K562 (cell line): ENCODE measurements around the gene WIPF2. TPM values are rescaled to one million over a fixed set of nuclear protein-coding genes. Genes with fewer than 3 reads are reported as not detected.
A peak's percentile ranks its signal among the peaks of the same experiment; 100 is the strongest.

ENCODE experiments used
- ATAC-seq: fragments of 200-7000 bp; cut with Tn5 transposase; 3 replicates; pipeline ENCODE4 v1.9.1; 2020; ENCODE audit warnings: moderate library complexity
- BruUV-seq: library from RNA; stranded (reverse); fragments of 400-500 nt; replicated peaks from 2 replicates; lab custom pipeline; 2021; lab: Mats Ljungman, UMichigan
- CTCF ChIA-PET: fragments of 300-600 bp; formaldehyde crosslinking; extraction: SDS; loops from one replicate; lab custom pipeline; 2021; ENCODE audit warnings: low intra/inter-chr PET ratio; lab: Yijun Ruan, JAX
- POLR2A ChIA-PET: fragments of 300-600, 350-650 bp; sonication (Branson Sonifier 250); formaldehyde crosslinking; extraction: SDS; loops from one replicate; lab custom pipeline; 2021; ENCODE audit warnings: antibody characterized with exemption, inconsistent platforms; lab: Yijun Ruan, JAX
- DNase-seq, 4 experiments: peaks; one replicate each; pipeline versions ENCODE4 v3.0.0 to v3.0.0-alpha.2; 2011 to 2018; ENCODE audit warnings: low spot score in 3 of 4, mixed read lengths in 3 of 4; ENCODE audit errors: extremely low read depth in 1 of 4
- FAIRE-seq: peaks from 2 replicates; lab custom pipeline; 2011; peaks lifted over from hg19 to GRCh38; lab: Jason Lieb, UNC
- H2AFZ ChIP-seq: 2 replicates; pipeline ENCODE4 v1.6.0; 2011; ENCODE audit warnings: low read depth, low read length, control low read depth, inconsistent platforms
- H3K27ac ChIP-seq: fragments of 200-600 bp; 3 replicates; pipeline ENCODE4 v1.8.0; 2011; ENCODE audit warnings: low read depth, mild to moderate bottlenecking, control low read depth, inconsistent platforms, low read length, moderate library complexity, mixed read lengths; ENCODE audit errors: extremely low read depth
- H3K27me3 ChIP-seq, 2 experiments: fragments of 300-600 bp in 1 of 2; 2 replicates in 1 of 2; 3 replicates in 1 of 2; pipeline versions ENCODE4 v1.6.0 to v1.8.0; 2011; ENCODE audit warnings: inconsistent platforms in 2 of 2, low read length in 2 of 2, mild to moderate bottlenecking in 1 of 2, mixed read lengths in 1 of 2, moderate library complexity in 1 of 2; ENCODE audit not compliant: control insufficient read depth in 2 of 2, insufficient read depth in 2 of 2
- H3K36me3 ChIP-seq: fragments of 300-600 bp; 3 replicates; pipeline ENCODE4 v1.8.0; 2011; ENCODE audit warnings: mild to moderate bottlenecking, low read length, inconsistent platforms; ENCODE audit not compliant: control insufficient read depth, insufficient read depth
- H3K4me1 ChIP-seq, 2 experiments: fragments of 200-600 bp in 1 of 2; replicated peaks in 1 of 2; 2 replicates in 1 of 2; 3 replicates in 1 of 2; pipeline versions ENCODE4 v1.5.1 to v1.8.0; 2011; ENCODE audit warnings: inconsistent platforms in 2 of 2, low read length in 2 of 2, mild to moderate bottlenecking in 1 of 2, mixed read lengths in 1 of 2, moderate library complexity in 1 of 2; ENCODE audit not compliant: control insufficient read depth in 2 of 2, insufficient read depth in 2 of 2
- H3K4me2 ChIP-seq: 2 replicates; pipeline ENCODE4 v1.6.1; 2011; ENCODE audit warnings: low read length, control low read depth, inconsistent platforms, mixed read lengths; ENCODE audit not compliant: insufficient read depth
- H3K4me3 ChIP-seq: fragments of 200-600 bp; sonication (generic), shearing (Covaris generic); 2 replicates; pipeline ENCODE4 v1.5.1; 2016; ENCODE audit warnings: control low read depth, inconsistent platforms
- H3K79me2 ChIP-seq: fragments of 200-600 bp; 3 replicates; pipeline ENCODE4 v1.8.0; 2011; ENCODE audit warnings: low read length, inconsistent platforms; ENCODE audit not compliant: control insufficient read depth, insufficient read depth
- H3K9ac ChIP-seq, 2 experiments: 2 replicates each; pipeline versions ENCODE4 v1.6.0 to v1.6.1; 2011; ENCODE audit warnings: low read depth in 2 of 2, low read length in 2 of 2, control low read depth in 1 of 2, inconsistent platforms in 1 of 2, mild to moderate bottlenecking in 1 of 2, mixed read lengths in 1 of 2; ENCODE audit not compliant: insufficient read depth in 1 of 2
- H3K9me1 ChIP-seq: one replicate; pipeline ENCODE4 v1.6.0; 2011; ENCODE audit warnings: inconsistent platforms, mild to moderate bottlenecking, low read length, moderate library complexity; ENCODE audit not compliant: control insufficient read depth, insufficient read depth
- H3K9me3 ChIP-seq: replicated peaks from 2 replicates; pipeline ENCODE4 v1.5.1; 2011; ENCODE audit warnings: low read depth, low read length, inconsistent platforms; ENCODE audit not compliant: control insufficient read depth, insufficient read depth
- H4K20me1 ChIP-seq: replicated peaks from 2 replicates; pipeline ENCODE4 v1.6.1; 2011; ENCODE audit warnings: low read length, inconsistent platforms, mixed read lengths; ENCODE audit not compliant: control insufficient read depth, insufficient read depth
- ETV5 ChIP-seq: sonication (generic); formaldehyde crosslinking; IDR thresholded peaks from 2 replicates; pipeline ENCODE4 v1.4.0; 2020; ENCODE audit warnings: low read depth, mild to moderate bottlenecking, missing genetic modification reagents
- HEY1 ChIP-seq: fragments of 250-450 bp; sonication (Bioruptor Pico); IDR thresholded peaks from 2 replicates; pipeline ENCODE4 v1.5.0; 2020; ENCODE audit warnings: mild to moderate bottlenecking, moderate library complexity, borderline replicate concordance
- POLR2AphosphoS5 ChIP-seq: IDR thresholded peaks from 2 replicates; pipeline ENCODE4 v1.6.1; 2011; ENCODE audit warnings: mild to moderate bottlenecking, low read depth, low read length, moderate library complexity; ENCODE audit not compliant: control insufficient read depth, insufficient read depth
- RFX1 ChIP-seq: fragments of 450-650 bp; IDR thresholded peaks from 2 replicates; pipeline ENCODE4 v1.6.1; 2016; ENCODE audit warnings: mild to moderate bottlenecking, moderate library complexity
- ZFX ChIP-seq: sonication (generic); formaldehyde crosslinking; IDR thresholded peaks from 2 replicates; pipeline ENCODE4 v1.8.0; 2022; ENCODE audit warnings: mild to moderate bottlenecking, missing genetic modification reagents, moderate library complexity
- ZNF197 ChIP-seq: fragments of 200-800 bp; sonication (Bioruptor generic); IDR thresholded peaks from 2 replicates; pipeline ENCODE4 v1.6.1; 2016; ENCODE audit warnings: low read depth, missing genetic modification characterization, missing compliant biosample characterization
- WGBS: fragments of 100-300 bp; shearing (Covaris generic); methylation state at CpG from one replicate; pipeline ENCODE4 v1.1.6; 2016; ENCODE audit warnings: low coverage, mixed read lengths; ENCODE audit not compliant: insufficient coverage; ENCODE audit errors: missing lambda C conversion rate; 5-methylcytosine and 5-hydroxymethylcytosine counted together
- in situ Hi-C: fragments of 300-500 bp; cut with MboI; formaldehyde crosslinking; loops from 4 replicates; pipeline ENCODE4 v1.15.0; 2018; ENCODE audit warnings: inconsistent platforms, mixed read lengths
- intact Hi-C: fragments of 100-400 bp; cut with micrococcal nuclease; formaldehyde crosslinking; loops from 2 replicates; pipeline ENCODE4 v1.14.2; 2022
- polyA plus RNA-seq, 8 experiments: library from polyadenylated mRNA; depleted of rRNA in 4 of 8; stranded (reverse) in 5 of 8; unstranded in 3 of 8; fragments of >200 nt; fragmentation: Nextera tagmentation in 2 of 8; fragmentation: Illumina TruSeq in 1 of 8; extraction: Ambion mirVana in 2 of 8; extraction: Trizol in 1 of 8; gene quantifications; 2 replicates each; pipeline versions ENCODE4 v1.2.1 to v1.2.3, GENCODE V29; 2011 to 2014; ENCODE audit warnings: inconsistent platforms in 1 of 8, missing spikeins in 1 of 8
- total RNA-seq, 7 experiments: library from RNA; depleted of rRNA in 6 of 7; stranded (reverse); fragments of >200 nt in 6 of 7; fragmentation: Illumina TruSeq in 2 of 7; extraction: Trizol in 2 of 7; gene quantifications; 2 replicates each; pipeline versions ENCODE4 v1.2.1 to v1.2.3, GENCODE V29; 2011 to 2021; ENCODE audit warnings: low replicate concordance in 1 of 7
- TF ChIP-seq, protein P1 (sequence below): fragments of 450-650 bp; formaldehyde crosslinking; IDR thresholded peaks from 2 replicates; pipeline ENCODE4 v1.4.0; 2022; ENCODE audit warnings: mild to moderate bottlenecking, moderate library complexity

WIPF2 gene
- total and polyA plus RNA-seq, 9 of the 15 experiments (the other 6 are each of a cell fraction or from before 2014, with no cell fraction given), result 3.6 to 15.0 (median 5.3) TPM

DNA sequence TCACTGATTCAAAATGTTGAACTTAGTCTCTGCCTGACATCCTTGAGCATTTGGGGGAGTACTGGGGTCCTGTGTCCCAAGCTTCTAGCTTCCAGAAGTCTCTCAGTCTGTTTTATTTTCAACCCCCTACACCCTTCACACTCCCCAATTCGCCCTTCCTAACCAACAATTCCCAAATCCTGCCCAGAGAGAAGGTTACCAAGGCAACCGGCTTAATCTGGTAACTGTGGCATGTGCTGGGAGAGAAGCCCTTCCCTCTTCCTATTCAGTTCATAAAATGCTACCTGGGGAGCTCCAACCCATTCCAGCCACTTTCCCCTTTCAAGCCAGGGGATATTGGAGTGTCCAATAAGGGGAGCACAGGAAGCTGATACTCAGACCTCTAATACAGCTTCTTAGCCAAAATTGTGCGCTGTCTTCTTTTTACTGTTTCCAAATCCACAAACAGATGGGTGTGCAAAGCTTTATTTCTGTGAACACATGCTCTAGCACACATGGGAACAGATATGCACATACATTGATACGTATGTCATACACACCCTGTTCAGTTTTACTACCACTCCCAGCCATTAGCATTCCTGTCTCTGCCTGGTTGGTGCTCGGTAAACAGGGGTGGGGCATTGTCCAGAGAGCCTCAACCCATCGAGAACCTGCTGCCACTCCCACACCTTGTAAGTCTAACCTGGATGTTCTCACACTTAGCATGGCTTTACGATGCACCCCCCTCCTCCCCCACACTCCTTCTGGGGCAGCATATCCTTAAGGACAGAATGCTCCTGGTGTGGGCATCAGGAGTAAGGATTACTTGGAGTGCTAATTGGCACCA lies 43.0 kb upstream of the WIPF2 start:
- BruUV-seq, result no TSS peak
- Histone ChIP-seq H3K27ac (no peak overlapping the region), H3K79me2 (no peaks in the 10 kb centered on the region), H3K9me1 (peaks cover 5% of the 10 kb centered on the region), H3K27me3 (no peaks in the 10 kb centered on the region), H4K20me1 (no peaks in the 10 kb centered on the region), H3K4me1 (peaks cover 10 to 28% of the 10 kb centered on the region in 2 experiments; a peak in 4 of 5 replicates), H3K9me3 (no peaks in the 10 kb centered on the region), H3K9ac (peak overlapping the region; percentile 42 to 75; a peak in 1 of 4 replicates), H3K4me2 (no peak overlapping the region; the same call in none of the 2 replicates), H2AFZ (no peak overlapping the region), H3K4me3 (no peak overlapping the region), H3K36me3 (peaks cover 32% of the 10 kb centered on the region)
- peak; percentile 65 for FAIRE-seq
- 66% methylated on average over 7 of the region's 7 CpGs for WGBS
- CTCF ChIA-PET, result no interaction called here
- in situ Hi-C loops (no loop called here), intact Hi-C loops (no loop called here)
- POLR2A ChIA-PET, result interaction anchor here (1.3 kb wide), 1 partner anchor 13 kb away, joined by 4 read pairs; no protein-coding TSS in a partner anchor
- DNase-seq, result peak in 2 of 4 experiments; percentile 33 to 38
- TF ChIP-seq HEY1 (CRISPR knock-in tag) (no peak), RFX1 (peak; percentile 65; the same call in 1 of the 2 replicates), POLR2AphosphoS5 (0 out of 2 replicates have a peak, but pooled peaks have one; percentile 2)
- no peak for ATAC-seq

- no peaks in the 10 kb centered on the region for H3K79me2 ChIP-seq
- intact Hi-C loops (no loop called here), in situ Hi-C loops (no loop called here)
- no peaks in the 10 kb centered on the region for H4K20me1 ChIP-seq
- no peak for DNase-seq
- peak overlapping the region; percentile 43; the same call in 1 of the 3 replicates for H3K27ac ChIP-seq
- ChIA-PET CTCF (no interaction called here), POLR2A (interaction anchor here (0.6 to 1.3 kb wide), 2 partner anchors 13 to 17 kb away, joined by 3 to 4 read pairs; no protein-coding TSS in a partner anchor)
- peak overlapping the region; percentile 49 for H3K4me2 ChIP-seq
- WGBS, result 72% methylated on average over 2 of the region's 2 CpGs
- no peaks in the 10 kb centered on the region for H3K27me3 ChIP-seq
- peaks cover 26% of the 10 kb centered on the region; the same call in 2 of the 3 replicates for H3K36me3 ChIP-seq
- no peak overlapping the region for H3K4me3 ChIP-seq
- FAIRE-seq, result no peak
- TF ChIP-seq, protein P1, sequence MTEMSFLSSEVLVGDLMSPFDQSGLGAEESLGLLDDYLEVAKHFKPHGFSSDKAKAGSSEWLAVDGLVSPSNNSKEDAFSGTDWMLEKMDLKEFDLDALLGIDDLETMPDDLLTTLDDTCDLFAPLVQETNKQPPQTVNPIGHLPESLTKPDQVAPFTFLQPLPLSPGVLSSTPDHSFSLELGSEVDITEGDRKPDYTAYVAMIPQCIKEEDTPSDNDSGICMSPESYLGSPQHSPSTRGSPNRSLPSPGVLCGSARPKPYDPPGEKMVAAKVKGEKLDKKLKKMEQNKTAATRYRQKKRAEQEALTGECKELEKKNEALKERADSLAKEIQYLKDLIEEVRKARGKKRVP (CRISPR knock-in tag), result no peak
- TF ChIP-seq ETV5 (CRISPR knock-in tag) (no peak), ZFX (CRISPR knock-in tag) (0 out of 2 replicates have a peak, but pooled peaks have one; percentile 1), ZNF197 (CRISPR knock-in tag) (no peak)
- no peaks in the 10 kb centered on the region for H3K9me3 ChIP-seq
- ATAC-seq, result no peak
- H3K4me1 ChIP-seq, result peaks cover 10 to 28% of the 10 kb centered on the region in 2 experiments; a peak in 4 of 5 replicates
- H3K9me1 ChIP-seq, result peaks cover 5% of the 10 kb centered on the region
- peak overlapping the region; percentile 89 for H2AFZ ChIP-seq
- no TSS peak for BruUV-seq
- peak overlapping the region; percentile 42 to 75; a peak in 3 of 4 replicates for H3K9ac ChIP-seq
These were observed 42.4 kb upstream of the WIPF2 start for GRCh38 chr17:40176754-40177110.
